ENCODE data around the gene TRIM69. TPM values are rescaled to one million over a fixed set of nuclear protein-coding genes. Genes with fewer than 3 reads are reported as not detected.

TRIM69 gene
- total and polyA plus RNA-seq, 2 of the 4 experiments (the other 2 are of a cell fraction), result 5.3 to 7.7 TPM

DNA sequence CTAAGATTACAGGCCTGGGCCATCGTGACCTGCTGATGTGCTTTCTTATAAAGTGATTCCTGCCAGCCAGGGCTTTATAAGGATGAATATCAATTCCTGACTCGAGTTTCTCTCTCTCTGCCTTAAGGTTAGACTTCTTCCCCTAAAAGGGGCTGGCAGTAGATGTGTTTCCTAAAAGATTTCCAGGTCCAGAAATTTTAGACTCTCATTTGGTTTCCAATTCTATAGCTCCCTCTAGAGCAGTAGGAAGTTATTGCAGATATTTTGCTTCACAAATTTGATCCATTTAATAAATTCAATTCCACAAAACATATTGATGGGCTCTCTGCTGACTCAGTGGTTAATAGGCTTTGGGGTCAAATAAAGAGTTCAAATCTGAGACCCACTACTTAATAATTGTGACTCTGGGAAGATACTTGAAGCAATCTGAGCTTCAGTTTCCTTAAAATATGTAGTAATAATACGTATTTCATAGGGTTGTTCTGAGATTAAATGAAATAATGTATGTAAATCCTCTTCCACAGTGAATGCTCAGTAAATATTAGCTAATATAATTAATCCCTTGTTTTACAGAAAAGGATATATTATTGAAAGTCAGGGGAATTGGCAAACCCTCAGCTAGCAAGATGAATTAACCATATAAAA lies 2.1 kb downstream of the TRIM69 start:
- CTCF ChIA-PET, result interaction anchor here (0.6 to 2.6 kb wide), 13 partner anchors 10 to 176 kb away, joined by 3 to 19 read pairs (median 3); partner anchors contain the start of genes B2M, PATL2 and SPG11
- ATAC-seq (ENCODE audit: low read depth), result peak; percentile 71
- no CpG with 5 or more reads among the region's 3 CpGs for WGBS, 2 experiments (ENCODE audit: extremely low coverage in 2 of 2, insufficient read length in 1 of 2)

More for the DNA sequence above, 2.1 kb downstream of the TRIM69 start:
- Histone ChIP-seq H3K27ac (ENCODE audit: insufficient read depth, low read length) (no peak overlapping the region), H2AFZ (replicated peaks; ENCODE audit: low read length, poor library complexity) (peak overlapping the region; percentile 70), H2BK15ac (ENCODE audit: low read depth, low read length) (no peak overlapping the region), H3K9me3 (ENCODE audit: control insufficient read depth, insufficient read depth, low read length) (no peaks in the 10 kb centered on the region), H3K23ac (ENCODE audit: low read depth, low read length) (no peak overlapping the region), H3K9ac (ENCODE audit: low read depth, low read length) (no peak overlapping the region), H3K36me3 (ENCODE audit: control insufficient read depth, insufficient read depth, low read length) (no peaks in the 10 kb centered on the region), H2AK5ac (ENCODE audit: low read depth, low read length) (0 out of 2 replicates have a peak overlapping the region, but pooled peaks have one; percentile 12), H3K4ac (ENCODE audit: low read depth, low read length) (no peak overlapping the region), H3K4me3 (ENCODE audit: insufficient read depth, low read depth, low read length) (no peak overlapping the region), H3K56ac (ENCODE audit: extremely low read depth, insufficient read depth, low read length) (no peak overlapping the region), H4K91ac (ENCODE audit: insufficient read depth, low read depth, low read length) (no peak overlapping the region), H3K9me1 (ENCODE audit: insufficient read depth, low read length) (no peaks in the 10 kb centered on the region), H4K8ac (ENCODE audit: low read depth in 2 of 2, low read length in 2 of 2) (no peak overlapping the region), H3K27me3 (ENCODE audit: control insufficient read depth, insufficient read depth, low read length) (no peaks in the 10 kb centered on the region), H3K4me2 (ENCODE audit: low read depth, low read length) (no peak overlapping the region), H2BK20ac (ENCODE audit: low read depth, low read length) (no peak overlapping the region), H3K4me1 (ENCODE audit: control insufficient read depth, insufficient read depth, low read length) (peaks cover 6% of the 10 kb centered on the region), H3K79me1 (ENCODE audit: low read depth in 1 of 2, low read length in 2 of 2) (no peaks in the 10 kb centered on the region), H2BK120ac (ENCODE audit: low read depth, low read length) (no peak overlapping the region), H4K20me1 (ENCODE audit: insufficient read depth, low read length) (no peaks in the 10 kb centered on the region), H2BK5ac (ENCODE audit: low read depth, low read length, poor library complexity, severe bottlenecking) (no peak overlapping the region), H3K14ac (replicated peaks; ENCODE audit: low read depth, low read length) (no peak overlapping the region), H3K18ac (ENCODE audit: low read depth, low read length) (no peak overlapping the region), H2AK9ac (replicated peaks; ENCODE audit: low read depth, low read length, poor library complexity) (no peak overlapping the region), H4K5ac (ENCODE audit: low read depth, low read length) (no peak overlapping the region)
- peak; percentile 65 for DNase-seq
- POLR2A ChIA-PET (ENCODE audit: unreplicated experiment), result interaction anchor here (0.6 to 1.0 kb wide), 2 partner anchors 26 to 75 kb away, joined by 4 to 7 read pairs; partner anchors contain the start of gene SPG11
- intact Hi-C loops (cut with micrococcal nuclease) (loop anchor here (1.0 to 5.0 kb wide), 3 partner anchors 75 to 160 kb away; partner anchors contain the start of gene SPG11), in situ Hi-C loops (cut with MboI; ENCODE audit: low sequenced_read_pairs) (loop anchor here (5.0 kb wide), 2 partner anchors 71 to 156 kb away; no protein-coding TSS in a partner anchor), dilution Hi-C loops (cut with HindIII; ENCODE audit: low sequenced_read_pairs, unreplicated experiment) (no loop called here)
- TF ChIP-seq, protein P1, sequence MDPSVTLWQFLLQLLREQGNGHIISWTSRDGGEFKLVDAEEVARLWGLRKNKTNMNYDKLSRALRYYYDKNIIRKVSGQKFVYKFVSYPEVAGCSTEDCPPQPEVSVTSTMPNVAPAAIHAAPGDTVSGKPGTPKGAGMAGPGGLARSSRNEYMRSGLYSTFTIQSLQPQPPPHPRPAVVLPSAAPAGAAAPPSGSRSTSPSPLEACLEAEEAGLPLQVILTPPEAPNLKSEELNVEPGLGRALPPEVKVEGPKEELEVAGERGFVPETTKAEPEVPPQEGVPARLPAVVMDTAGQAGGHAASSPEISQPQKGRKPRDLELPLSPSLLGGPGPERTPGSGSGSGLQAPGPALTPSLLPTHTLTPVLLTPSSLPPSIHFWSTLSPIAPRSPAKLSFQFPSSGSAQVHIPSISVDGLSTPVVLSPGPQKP (IDR thresholded peaks at IDR 0.05; ENCODE audit: borderline replicate concordance, low read depth, low read length), result no peak
- TF ChIP-seq, protein P2, sequence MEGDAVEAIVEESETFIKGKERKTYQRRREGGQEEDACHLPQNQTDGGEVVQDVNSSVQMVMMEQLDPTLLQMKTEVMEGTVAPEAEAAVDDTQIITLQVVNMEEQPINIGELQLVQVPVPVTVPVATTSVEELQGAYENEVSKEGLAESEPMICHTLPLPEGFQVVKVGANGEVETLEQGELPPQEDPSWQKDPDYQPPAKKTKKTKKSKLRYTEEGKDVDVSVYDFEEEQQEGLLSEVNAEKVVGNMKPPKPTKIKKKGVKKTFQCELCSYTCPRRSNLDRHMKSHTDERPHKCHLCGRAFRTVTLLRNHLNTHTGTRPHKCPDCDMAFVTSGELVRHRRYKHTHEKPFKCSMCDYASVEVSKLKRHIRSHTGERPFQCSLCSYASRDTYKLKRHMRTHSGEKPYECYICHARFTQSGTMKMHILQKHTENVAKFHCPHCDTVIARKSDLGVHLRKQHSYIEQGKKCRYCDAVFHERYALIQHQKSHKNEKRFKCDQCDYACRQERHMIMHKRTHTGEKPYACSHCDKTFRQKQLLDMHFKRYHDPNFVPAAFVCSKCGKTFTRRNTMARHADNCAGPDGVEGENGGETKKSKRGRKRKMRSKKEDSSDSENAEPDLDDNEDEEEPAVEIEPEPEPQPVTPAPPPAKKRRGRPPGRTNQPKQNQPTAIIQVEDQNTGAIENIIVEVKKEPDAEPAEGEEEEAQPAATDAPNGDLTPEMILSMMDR (conservative IDR thresholded peaks at IDR 0.05; ENCODE audit: low read depth, low read length), result peak; percentile 86
- 0 out of 2 replicates have a peak, but pooled peaks have one; percentile 25 for TF ChIP-seq POLR2A (IDR thresholded peaks at IDR 0.05; ENCODE audit: low read depth, low read length)
- TF ChIP-seq FOS (IDR thresholded peaks at IDR 0.05; ENCODE audit: low read depth, low read length), result no peak
- TF ChIP-seq RCOR1 (IDR thresholded peaks at IDR 0.05; ENCODE audit: insufficient replicate concordance, low read length), result no peak
- TF ChIP-seq SMC3 (IDR thresholded peaks at IDR 0.05; ENCODE audit: low read depth, low read length), result peak; percentile 89
- TF ChIP-seq MAZ (IDR thresholded peaks at IDR 0.05; ENCODE audit: borderline replicate concordance, low read depth, low read length), result no peak
- TF ChIP-seq MAFK (IDR thresholded peaks at IDR 0.05; ENCODE audit: low read depth, low read length), result peak; percentile 5; the same call in 1 of the 2 replicates
- peak; percentile 86 for TF ChIP-seq RAD21 (IDR thresholded peaks at IDR 0.05; ENCODE audit: low read length)
- no peak for TF ChIP-seq NFE2L2 (IDR thresholded peaks at IDR 0.05; ENCODE audit: low read depth, low read length)
- no TSS peak for BruUV-seq (replicated peaks)

Data from IMR-90 (cell line).